Measurements from ENCODE around the gene APBA3.

The APBA3 gene

GRCh38 chr19:3748965-3749364 is 12.5 kb downstream of the APBA3 start:
- DNase-seq (ENCODE audit: low read depth in 2 of 2): no peak

- DNase-seq (ENCODE audit: low read depth in 2 of 2): no peak
These were observed 15.0 kb downstream of the APBA3 start for GRCh38 chr19:3746371-3747056.

GRCh38 chr19:3745363-3746045 is 16.0 kb downstream of the APBA3 start:
- no peak for DNase-seq (ENCODE audit: low read depth in 2 of 2)

- no peak for DNase-seq (ENCODE audit: low read depth in 2 of 2)
These were observed 18.0 kb downstream of the APBA3 start for GRCh38 chr19:3743486-3743885.

- DNase-seq (ENCODE audit: low read depth in 2 of 2): no peak
These were observed 21.1 kb downstream of the APBA3 start for GRCh38 chr19:3740431-3740830.

GRCh38 chr19:3738477-3739220 is 22.8 kb downstream of the APBA3 start:
- DNase-seq (ENCODE audit: low read depth in 2 of 2): no peak

GRCh38 chr19:3737487-3738205 is 23.8 kb downstream of the APBA3 start:
- DNase-seq (ENCODE audit: low read depth in 2 of 2): no peak

GRCh38 chr19:3736106-3736724 is 25.3 kb downstream of the APBA3 start:
- DNase-seq (ENCODE audit: low read depth in 2 of 2): no peak

- no peak for DNase-seq (ENCODE audit: low read depth in 2 of 2)
These were observed 27.2 kb downstream of the APBA3 start for GRCh38 chr19:3734310-3734600.

GRCh38 chr19:3733549-3734309 is 27.8 kb downstream of the APBA3 start:
- no peak for DNase-seq (ENCODE audit: low read depth in 2 of 2)

- DNase-seq (ENCODE audit: low read depth in 2 of 2): no peak
These were observed 29.4 kb downstream of the APBA3 start for GRCh38 chr19:3732108-3732507.

- DNase-seq (ENCODE audit: low read depth in 2 of 2): no peak
These were observed 31.0 kb downstream of the APBA3 start for GRCh38 chr19:3730457-3730958.

- no peak for DNase-seq (ENCODE audit: low read depth in 2 of 2)
These were observed 35.7 kb downstream of the APBA3 start for GRCh38 chr19:3725640-3726310.

- no peak for DNase-seq (ENCODE audit: low read depth in 2 of 2)
These were observed 36.4 kb downstream of the APBA3 start for GRCh38 chr19:3725121-3725520.

GRCh38 chr19:3723883-3724282 is 37.6 kb downstream of the APBA3 start:
- no peak for DNase-seq (ENCODE audit: low read depth in 2 of 2)

GRCh38 chr19:3723110-3723488 is 38.4 kb downstream of the APBA3 start:
- no peak for DNase-seq (ENCODE audit: low read depth in 2 of 2)

GRCh38 chr19:3722443-3723109 is 38.9 kb downstream of the APBA3 start:
- no peak for DNase-seq (ENCODE audit: low read depth in 2 of 2)

GRCh38 chr19:3721887-3722442 is 39.5 kb downstream of the APBA3 start:
- no peak for DNase-seq (ENCODE audit: low read depth in 2 of 2)

GRCh38 chr19:3721131-3721886 is 40.2 kb downstream of the APBA3 start:
- DNase-seq (ENCODE audit: low read depth in 2 of 2): peak; percentile 77 to 86

All from stimulated activated CD4-positive, alpha-beta T cell treated with anti-CD3 and anti-CD28 coated beads, Interleukin-1b, Interleukin-23, amount 100 ng/mL, for 4 hours (primary cell).